K562 (cell line): ENCODE results near the gene HACD1. TPM values are rescaled to one million over a fixed set of nuclear protein-coding genes. Genes with fewer than 3 reads are reported as not detected.

Source experiments
- ASH1L ChIP-seq: fragments of 450-650 bp; IDR thresholded peaks from 2 replicates; pipeline ENCODE4 v1.6.1; 2018; ENCODE audit warnings: borderline replicate concordance, mild to moderate bottlenecking, low read depth; ENCODE audit not compliant: partially characterized antibody
- BRCA1 ChIP-seq, 2 experiments: fragments of 450-650 bp in 1 of 2; sonication (generic) in 1 of 2; formaldehyde crosslinking in 1 of 2; IDR thresholded peaks; 2 replicates each; pipeline versions ENCODE4 v1.5.0 to v1.6.1; 2017 to 2020; ENCODE audit warnings: mild to moderate bottlenecking in 1 of 2, missing genetic modification reagents in 1 of 2
- DLX4 ChIP-seq: fragments of 250-450 bp; sonication (Bioruptor Pico); IDR thresholded peaks from 2 replicates; pipeline ENCODE4 v1.6.1; 2021; ENCODE audit warnings: mild to moderate bottlenecking
- DNMT1 ChIP-seq: fragments of 450-650 bp; IDR thresholded peaks from 2 replicates; pipeline ENCODE4 v1.6.1; 2016; ENCODE audit warnings: antibody characterized with exemption, mild to moderate bottlenecking
- KHSRP ChIP-seq: fragments of 450-650 bp; IDR thresholded peaks from 2 replicates; pipeline ENCODE4 v1.6.1; 2017
- MYC ChIP-seq, 2 experiments: fragments of 250-450 bp in 1 of 2; sonication (Bioruptor Pico) in 1 of 2; IDR thresholded peaks; 2 replicates each; pipeline versions ENCODE4 v1.5.1 to v1.6.1; 2012 to 2021; ENCODE audit warnings: low read depth in 2 of 2, borderline replicate concordance in 1 of 2, improper control_type of control experiment in 1 of 2, low read length in 1 of 2, mild to moderate bottlenecking in 1 of 2, moderate library complexity in 1 of 2
- PTRF ChIP-seq: fragments of 450-650 bp; IDR thresholded peaks from 2 replicates; pipeline ENCODE4 v1.6.1; 2016; ENCODE audit warnings: mild to moderate bottlenecking, missing genetic modification characterization, missing compliant biosample characterization
- RBM34 ChIP-seq: fragments of 200-400 bp; formaldehyde crosslinking; IDR thresholded peaks from 2 replicates; pipeline ENCODE4 v1.6.1; 2018; ENCODE audit warnings: low read length, borderline replicate concordance; ENCODE audit not compliant: insufficient read depth
- SMC3 ChIP-seq: conservative IDR thresholded peaks from 2 replicates; pipeline ENCODE4 v1.6.1; 2011; ENCODE audit warnings: low read depth, low read length, improper control_type of control experiment; ENCODE audit not compliant: insufficient read depth
- TCF3 ChIP-seq: sonication (generic); formaldehyde crosslinking; IDR thresholded peaks from 2 replicates; pipeline ENCODE4 v1.4.0; 2020; ENCODE audit warnings: mild to moderate bottlenecking, missing genetic modification reagents
- TCFL5 ChIP-seq: fragments of 250-450 bp; sonication (Bioruptor Pico); conservative IDR thresholded peaks from 2 replicates; pipeline ENCODE4 v1.6.1; 2021; ENCODE audit warnings: mild to moderate bottlenecking, moderate library complexity, matching md5 sums
- THRAP3 ChIP-seq: fragments of 450-650 bp; IDR thresholded peaks from 2 replicates; pipeline ENCODE4 v1.6.1; 2016; ENCODE audit warnings: mild to moderate bottlenecking, inconsistent platforms, borderline replicate concordance
- XRCC3 ChIP-seq: fragments of 450-650 bp; IDR thresholded peaks from 2 replicates; pipeline ENCODE4 v1.6.1; 2017; ENCODE audit warnings: mild to moderate bottlenecking, moderate library complexity
- ZBTB26 ChIP-seq: fragments of 450-650 bp; formaldehyde crosslinking; IDR thresholded peaks from 2 replicates; pipeline ENCODE4 v1.4.0; 2022; ENCODE audit warnings: missing genetic modification characterization
- polyA plus RNA-seq, 8 experiments: library from polyadenylated mRNA; depleted of rRNA in 4 of 8; stranded (reverse) in 5 of 8; unstranded in 3 of 8; fragments of >200 nt; fragmentation: Nextera tagmentation in 2 of 8; fragmentation: Illumina TruSeq in 1 of 8; extraction: Ambion mirVana in 2 of 8; extraction: Trizol in 1 of 8; gene quantifications; 2 replicates each; pipeline versions ENCODE4 v1.2.1 to v1.2.3, GENCODE V29; 2011 to 2014; ENCODE audit warnings: inconsistent platforms in 1 of 8, missing spikeins in 1 of 8
- total RNA-seq, 7 experiments: library from RNA; depleted of rRNA in 6 of 7; stranded (reverse); fragments of >200 nt in 6 of 7; fragmentation: Illumina TruSeq in 2 of 7; extraction: Trizol in 2 of 7; gene quantifications; 2 replicates each; pipeline versions ENCODE4 v1.2.1 to v1.2.3, GENCODE V29; 2011 to 2021; ENCODE audit warnings: low replicate concordance in 1 of 7
- TF ChIP-seq, protein P1 (sequence below): fragments of 250-450 bp; sonication (Bioruptor Pico); IDR thresholded peaks from 2 replicates; pipeline ENCODE4 v1.5.1; 2021; ENCODE audit warnings: mild to moderate bottlenecking
- TF ChIP-seq, protein P2 (sequence below): fragments of 450-650 bp; formaldehyde crosslinking; IDR thresholded peaks from 2 replicates; pipeline ENCODE4 v1.4.0; 2020; ENCODE audit warnings: mild to moderate bottlenecking

Gene HACD1
- total and polyA plus RNA-seq, 9 of the 15 experiments (the other 6 are each of a cell fraction or from before 2014, with no cell fraction given), result 0.99 to 4.5 (median 2.4) TPM

DNA sequence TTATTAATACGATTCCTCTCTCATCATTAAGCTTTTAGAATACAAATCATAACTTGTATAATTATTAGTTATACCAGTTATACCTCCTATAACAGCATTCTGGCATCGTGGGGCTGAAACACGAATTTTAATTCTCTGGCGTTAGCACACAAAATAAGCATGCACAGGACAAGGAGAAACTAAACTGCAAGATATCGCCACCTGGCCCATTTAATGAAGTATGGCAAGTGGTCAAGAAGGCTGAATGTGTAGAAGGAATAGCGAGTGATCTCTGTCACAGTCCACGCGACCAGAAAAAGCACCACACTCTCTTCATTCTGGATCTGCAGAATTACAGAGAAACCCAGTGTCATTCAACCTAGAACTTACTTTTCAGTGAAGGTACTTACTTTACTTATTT lies 18.1 kb downstream of the HACD1 start (continued):
- TF ChIP-seq, protein P1, sequence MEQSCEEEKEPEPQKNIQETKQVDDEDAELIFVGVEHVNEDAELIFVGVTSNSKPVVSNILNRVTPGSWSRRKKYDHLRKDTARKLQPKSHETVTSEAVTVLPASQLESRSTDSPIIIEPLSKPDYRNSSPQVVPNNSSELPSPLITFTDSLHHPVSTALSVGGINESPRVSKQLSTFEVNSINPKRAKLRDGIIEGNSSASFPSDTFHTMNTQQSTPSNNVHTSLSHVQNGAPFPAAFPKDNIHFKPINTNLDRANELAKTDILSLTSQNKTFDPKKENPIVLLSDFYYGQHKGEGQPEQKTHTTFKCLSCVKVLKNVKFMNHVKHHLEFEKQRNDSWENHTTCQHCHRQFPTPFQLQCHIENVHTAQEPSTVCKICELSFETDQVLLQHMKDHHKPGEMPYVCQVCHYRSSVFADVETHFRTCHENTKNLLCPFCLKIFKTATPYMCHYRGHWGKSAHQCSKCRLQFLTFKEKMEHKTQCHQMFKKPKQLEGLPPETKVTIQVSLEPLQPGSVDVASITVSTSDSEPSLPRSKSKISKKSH (CRISPR knock-in tag), result no peak
- TF ChIP-seq PTRF (tag) (no peak), TCF3 (CRISPR knock-in tag) (no peak; the same call in 1 of the 2 replicates), ASH1L (no peak), KHSRP (no peak), TCFL5 (CRISPR knock-in tag) (no peak), ZBTB26 (CRISPR knock-in tag) (no peak), MYC (IDR thresholded peaks at IDR 0.05; ENCODE audit: low read depth, low read length) (no peak), MYC (CRISPR knock-in tag; IDR thresholded peaks at IDR 0.05; ENCODE audit: borderline replicate concordance, low read depth) (no peak), BRCA1 (IDR thresholded peaks at IDR 0.05) (no peak), BRCA1 (CRISPR knock-in tag; IDR thresholded peaks at IDR 0.05) (no peak), THRAP3 (no peak), RBM34 (no peak), DNMT1 (no peak), XRCC3 (no peak), DLX4 (CRISPR knock-in tag) (no peak), SMC3 (peak; percentile 69)
- TF ChIP-seq, protein P2, sequence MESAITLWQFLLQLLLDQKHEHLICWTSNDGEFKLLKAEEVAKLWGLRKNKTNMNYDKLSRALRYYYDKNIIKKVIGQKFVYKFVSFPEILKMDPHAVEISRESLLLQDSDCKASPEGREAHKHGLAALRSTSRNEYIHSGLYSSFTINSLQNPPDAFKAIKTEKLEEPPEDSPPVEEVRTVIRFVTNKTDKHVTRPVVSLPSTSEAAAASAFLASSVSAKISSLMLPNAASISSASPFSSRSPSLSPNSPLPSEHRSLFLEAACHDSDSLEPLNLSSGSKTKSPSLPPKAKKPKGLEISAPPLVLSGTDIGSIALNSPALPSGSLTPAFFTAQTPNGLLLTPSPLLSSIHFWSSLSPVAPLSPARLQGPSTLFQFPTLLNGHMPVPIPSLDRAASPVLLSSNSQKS (CRISPR knock-in tag), result no peak
